WI38 (cell line): ENCODE measurements around the gene CC2D1A.

Source experiments
- H3K4me3 ChIP-seq: 2 replicates; pipeline ENCODE4 v1.5.1; 2011; ENCODE audit warnings: low read depth, mild to moderate bottlenecking, control low read depth, low read length
- CTCF ChIP-seq: IDR thresholded peaks from 2 replicates; pipeline ENCODE4 v1.5.1; 2012; ENCODE audit warnings: low read depth, mild to moderate bottlenecking, control low read depth, low read length

CC2D1A gene

GRCh38 chr19:13905634-13906520, at the start of gene CC2D1A, which contains the start of gene BRME1:
Gene CC2D1A (plus strand): TSS chr19:13906201. CDS start chr19:13906442, 241 bp downstream.
Gene BRME1 (minus strand): TSS chr19:13906117. CDS start chr19:13904892, 1,225 bp downstream.
- TF ChIP-seq CTCF = no peak
- H3K4me3 ChIP-seq = peak within 1 kb of the TSS; percentile 79

- TF ChIP-seq CTCF = no peak
These were observed 49.5 kb upstream of the CC2D1A start for GRCh38 chr19:13856497-13856896.

GRCh38 chr19:13859361-13859880, 46.6 kb upstream of the CC2D1A start:
- no peak for TF ChIP-seq CTCF
- H3K4me3 ChIP-seq = no peak overlapping the region

More at GRCh38 chr19:13856497-13856896, 49.5 kb upstream of the CC2D1A start:
- H3K4me3 ChIP-seq = no peak overlapping the region

- H3K4me3 ChIP-seq = no peak overlapping the region
- TF ChIP-seq CTCF = no peak
These were observed 45.2 kb upstream of the CC2D1A start for GRCh38 chr19:13860679-13861391.

- peak overlapping the region; percentile 50 for H3K4me3 ChIP-seq
- TF ChIP-seq CTCF = no peak
These were observed 44.6 kb upstream of the CC2D1A start for GRCh38 chr19:13861392-13861713.

GRCh38 chr19:13861714-13862531, 44.1 kb upstream of the CC2D1A start:
- TF ChIP-seq CTCF = peak; percentile 79
- peak overlapping the region; percentile 50 for H3K4me3 ChIP-seq
